HG02759 (cell line): Measurements from ENCODE around the gene ZNF827.

Source experiments
- ATAC-seq: cut with Tn5 transposase; IDR thresholded peaks from one replicate; pipeline ENCODE4 v1.9.1; 2021; ENCODE audit warnings: mild to moderate bottlenecking, moderate library complexity; ENCODE audit not compliant: unreplicated experiment

The ZNF827 gene

GRCh38 chr4:145938618-145939440 is at the start of gene ZNF827:
Gene ZNF827, minus strand, starts transcription at chr4:145938823. Its CDS starts 416 bp downstream, at chr4:145938407.
- peak; percentile 30 for ATAC-seq

- no peak for ATAC-seq
Measured at GRCh38 chr4:145984563-145984962, 45.9 kb upstream of the ZNF827 start.

- ATAC-seq = no peak
Measured at GRCh38 chr4:145982791-145983190, 44.2 kb upstream of the ZNF827 start.

- no peak for ATAC-seq
Measured at GRCh38 chr4:145979160-145979559, 40.5 kb upstream of the ZNF827 start.

- no peak for ATAC-seq
Measured at GRCh38 chr4:145976680-145977079, 38.1 kb upstream of the ZNF827 start.

GRCh38 chr4:145960012-145960411 is 21.4 kb upstream of the ZNF827 start:
- no peak for ATAC-seq

GRCh38 chr4:145957302-145957701 is 18.7 kb upstream of the ZNF827 start:
- no peak for ATAC-seq

- ATAC-seq = peak; percentile 59
Measured at GRCh38 chr4:145956288-145956890, 17.8 kb upstream of the ZNF827 start.

- ATAC-seq = no peak
Measured at GRCh38 chr4:145954924-145955339, 16.3 kb upstream of the ZNF827 start.

- no peak for ATAC-seq
Measured at GRCh38 chr4:145951931-145952330, 13.3 kb upstream of the ZNF827 start.

GRCh38 chr4:145945431-145946155 is 7.0 kb upstream of the ZNF827 start:
- ATAC-seq = no peak

GRCh38 chr4:145944886-145945285 is 6.3 kb upstream of the ZNF827 start:
- no peak for ATAC-seq

GRCh38 chr4:145939856-145940255 is 1.2 kb upstream of the ZNF827 start:
- no peak for ATAC-seq

- no peak for ATAC-seq
Measured at GRCh38 chr4:145939441-145939750, 773 bp upstream of the ZNF827 start.

- no peak for ATAC-seq
Measured at GRCh38 chr4:145937971-145938611, 532 bp downstream of the ZNF827 start.

GRCh38 chr4:145936997-145937901 is 1.4 kb downstream of the ZNF827 start:
- peak; percentile 23 for ATAC-seq

- peak; percentile 55 for ATAC-seq
Measured at GRCh38 chr4:145936142-145936996, 2.3 kb downstream of the ZNF827 start.

GRCh38 chr4:145935253-145936141 is 3.1 kb downstream of the ZNF827 start:
- ATAC-seq = peak; percentile 33
